Measurements from ENCODE around the gene PSEN1.

The PSEN1 gene

GRCh38 chr14:73255005-73255400 lies 118.7 kb downstream of the PSEN1 start:
- Histone ChIP-seq H3K36me3 (ENCODE audit: control insufficient read depth, insufficient read depth, low read length) (no peaks in the 10 kb centered on the region), H3K27ac (ENCODE audit: low read depth, low read length) (no peak overlapping the region), H3K4me3 (ENCODE audit: low read length) (no peak overlapping the region), H3K27me3 (ENCODE audit: control insufficient read depth, insufficient read depth, low read length) (no peaks in the 10 kb centered on the region), H3K9ac (ENCODE audit: low read length) (no peak overlapping the region), H3K4me1 (ENCODE audit: control insufficient read depth, insufficient read depth, low read length) (no peaks in the 10 kb centered on the region)

- Histone ChIP-seq H3K4me3 (ENCODE audit: low read length) (no peak overlapping the region), H3K4me1 (ENCODE audit: control insufficient read depth, insufficient read depth, low read length) (no peaks in the 10 kb centered on the region), H3K27ac (ENCODE audit: low read depth, low read length) (no peak overlapping the region), H3K27me3 (ENCODE audit: control insufficient read depth, insufficient read depth, low read length) (no peaks in the 10 kb centered on the region), H3K36me3 (ENCODE audit: control insufficient read depth, insufficient read depth, low read length) (no peaks in the 10 kb centered on the region), H3K9ac (ENCODE audit: low read length) (no peak overlapping the region)
Measured at GRCh38 chr14:73255693-73256225, 119.5 kb downstream of the PSEN1 start.

- Histone ChIP-seq H3K36me3 (ENCODE audit: control insufficient read depth, insufficient read depth, low read length) (no peaks in the 10 kb centered on the region), H3K27me3 (ENCODE audit: control insufficient read depth, insufficient read depth, low read length) (no peaks in the 10 kb centered on the region), H3K4me1 (ENCODE audit: control insufficient read depth, insufficient read depth, low read length) (no peaks in the 10 kb centered on the region), H3K9ac (ENCODE audit: low read length) (no peak overlapping the region), H3K4me3 (ENCODE audit: low read length) (no peak overlapping the region), H3K27ac (ENCODE audit: low read depth, low read length) (no peak overlapping the region)
Measured at GRCh38 chr14:73258076-73258475, 121.8 kb downstream of the PSEN1 start.

GRCh38 chr14:73258845-73259611 lies 122.7 kb downstream of the PSEN1 start:
- no peaks in the 10 kb centered on the region for H3K4me1 ChIP-seq (ENCODE audit: control insufficient read depth, insufficient read depth, low read length)
- H3K36me3 ChIP-seq (ENCODE audit: control insufficient read depth, insufficient read depth, low read length), result no peaks in the 10 kb centered on the region
- H3K27ac ChIP-seq (ENCODE audit: low read depth, low read length), result no peak overlapping the region
- H3K4me3 ChIP-seq (ENCODE audit: low read length), result no peak overlapping the region
- H3K27me3 ChIP-seq (ENCODE audit: control insufficient read depth, insufficient read depth, low read length), result no peaks in the 10 kb centered on the region
- no peak overlapping the region for H3K9ac ChIP-seq (ENCODE audit: low read length)

GRCh38 chr14:73259837-73260236 lies 123.5 kb downstream of the PSEN1 start:
- no peaks in the 10 kb centered on the region for H3K36me3 ChIP-seq (ENCODE audit: control insufficient read depth, insufficient read depth, low read length)
- no peaks in the 10 kb centered on the region for H3K27me3 ChIP-seq (ENCODE audit: control insufficient read depth, insufficient read depth, low read length)
- H3K9ac ChIP-seq (ENCODE audit: low read length), result no peak overlapping the region
- no peaks in the 10 kb centered on the region for H3K4me1 ChIP-seq (ENCODE audit: control insufficient read depth, insufficient read depth, low read length)
- no peak overlapping the region for H3K27ac ChIP-seq (ENCODE audit: low read depth, low read length)
- H3K4me3 ChIP-seq (ENCODE audit: low read length), result no peak overlapping the region

GRCh38 chr14:73260574-73260973 lies 124.3 kb downstream of the PSEN1 start:
- no peak overlapping the region for H3K27ac ChIP-seq (ENCODE audit: low read depth, low read length)
- no peaks in the 10 kb centered on the region for H3K27me3 ChIP-seq (ENCODE audit: control insufficient read depth, insufficient read depth, low read length)
- no peak overlapping the region for H3K9ac ChIP-seq (ENCODE audit: low read length)
- no peak overlapping the region for H3K4me3 ChIP-seq (ENCODE audit: low read length)
- no peaks in the 10 kb centered on the region for H3K4me1 ChIP-seq (ENCODE audit: control insufficient read depth, insufficient read depth, low read length)
- no peaks in the 10 kb centered on the region for H3K36me3 ChIP-seq (ENCODE audit: control insufficient read depth, insufficient read depth, low read length)

- H3K9ac ChIP-seq (ENCODE audit: low read length), result no peak overlapping the region
- H3K27ac ChIP-seq (ENCODE audit: low read depth, low read length), result no peak overlapping the region
- H3K36me3 ChIP-seq (ENCODE audit: control insufficient read depth, insufficient read depth, low read length), result no peaks in the 10 kb centered on the region
- no peak overlapping the region for H3K4me3 ChIP-seq (ENCODE audit: low read length)
- H3K27me3 ChIP-seq (ENCODE audit: control insufficient read depth, insufficient read depth, low read length), result no peaks in the 10 kb centered on the region
- no peaks in the 10 kb centered on the region for H3K4me1 ChIP-seq (ENCODE audit: control insufficient read depth, insufficient read depth, low read length)
Measured at GRCh38 chr14:73261075-73261474, 124.8 kb downstream of the PSEN1 start.

GRCh38 chr14:73261520-73262426 lies 125.5 kb downstream of the PSEN1 start:
- Histone ChIP-seq H3K4me1 (ENCODE audit: control insufficient read depth, insufficient read depth, low read length) (no peaks in the 10 kb centered on the region), H3K9ac (ENCODE audit: low read length) (no peak overlapping the region), H3K4me3 (ENCODE audit: low read length) (no peak overlapping the region), H3K36me3 (ENCODE audit: control insufficient read depth, insufficient read depth, low read length) (no peaks in the 10 kb centered on the region), H3K27ac (ENCODE audit: low read depth, low read length) (no peak overlapping the region), H3K27me3 (ENCODE audit: control insufficient read depth, insufficient read depth, low read length) (no peaks in the 10 kb centered on the region)

- H3K4me3 ChIP-seq (ENCODE audit: low read length), result no peak overlapping the region
- no peaks in the 10 kb centered on the region for H3K4me1 ChIP-seq (ENCODE audit: control insufficient read depth, insufficient read depth, low read length)
- no peak overlapping the region for H3K27ac ChIP-seq (ENCODE audit: low read depth, low read length)
- H3K27me3 ChIP-seq (ENCODE audit: control insufficient read depth, insufficient read depth, low read length), result no peaks in the 10 kb centered on the region
- no peaks in the 10 kb centered on the region for H3K36me3 ChIP-seq (ENCODE audit: control insufficient read depth, insufficient read depth, low read length)
- no peak overlapping the region for H3K9ac ChIP-seq (ENCODE audit: low read length)
Measured at GRCh38 chr14:73262427-73263183, 126.3 kb downstream of the PSEN1 start.

GRCh38 chr14:73263606-73264005 lies 127.3 kb downstream of the PSEN1 start:
- no peaks in the 10 kb centered on the region for H3K4me1 ChIP-seq (ENCODE audit: control insufficient read depth, insufficient read depth, low read length)
- H3K27ac ChIP-seq (ENCODE audit: low read depth, low read length), result no peak overlapping the region
- no peak overlapping the region for H3K9ac ChIP-seq (ENCODE audit: low read length)
- no peak overlapping the region for H3K4me3 ChIP-seq (ENCODE audit: low read length)
- H3K36me3 ChIP-seq (ENCODE audit: control insufficient read depth, insufficient read depth, low read length), result no peaks in the 10 kb centered on the region
- H3K27me3 ChIP-seq (ENCODE audit: control insufficient read depth, insufficient read depth, low read length), result no peaks in the 10 kb centered on the region

GRCh38 chr14:73264080-73264884 lies 128.0 kb downstream of the PSEN1 start:
- Histone ChIP-seq H3K36me3 (ENCODE audit: control insufficient read depth, insufficient read depth, low read length) (no peaks in the 10 kb centered on the region), H3K4me1 (ENCODE audit: control insufficient read depth, insufficient read depth, low read length) (no peaks in the 10 kb centered on the region), H3K4me3 (ENCODE audit: low read length) (no peak overlapping the region), H3K27me3 (ENCODE audit: control insufficient read depth, insufficient read depth, low read length) (no peaks in the 10 kb centered on the region), H3K9ac (ENCODE audit: low read length) (no peak overlapping the region), H3K27ac (ENCODE audit: low read depth, low read length) (no peak overlapping the region)

Data from rectal smooth muscle tissue (tissue), 1 donor.